Loucy (cell line): ENCODE measurements around the gene TRAPPC5.

Experiments
- H2AFZ ChIP-seq: fragments of 200-600 bp; sonication (generic); 2 replicates; pipeline ENCODE4 v1.6.0; 2016; ENCODE audit warnings: antibody characterized with exemption, mild to moderate bottlenecking, low read length, moderate library complexity
- H3F3A ChIP-seq: fragments of 200-600 bp; 2 replicates; pipeline ENCODE4 v1.6.0; 2016; ENCODE audit warnings: antibody characterized with exemption, low read depth, mild to moderate bottlenecking
- H3K27me3 ChIP-seq: fragments of 200-600 bp; sonication (generic); 2 replicates; pipeline ENCODE4 v1.6.1; 2014; ENCODE audit warnings: low read length, mild to moderate bottlenecking; ENCODE audit not compliant: insufficient read depth, poor library complexity, severe bottlenecking
- H3K36me3 ChIP-seq: fragments of 200-600 bp; sonication (generic); 2 replicates; pipeline ENCODE4 v1.6.1; 2016; ENCODE audit warnings: low read length; ENCODE audit not compliant: insufficient read depth
- H3K4me1 ChIP-seq: fragments of 200-600 bp; sonication (generic); 2 replicates; pipeline ENCODE4 v1.5.1; 2014; ENCODE audit warnings: low read length, mild to moderate bottlenecking; ENCODE audit not compliant: insufficient read depth, poor library complexity, severe bottlenecking
- H3K4me2 ChIP-seq: fragments of 200-600 bp; sonication (generic); 2 replicates; pipeline ENCODE4 v1.6.0; 2014; ENCODE audit warnings: antibody characterized with exemption, low read length, low read depth, mild to moderate bottlenecking; ENCODE audit not compliant: poor library complexity, severe bottlenecking
- H3K4me3 ChIP-seq: fragments of 200-600 bp; sonication (generic); 2 replicates; pipeline ENCODE4 v1.5.1; 2014; ENCODE audit warnings: low read length, mild to moderate bottlenecking, mixed read lengths; ENCODE audit not compliant: poor library complexity, severe bottlenecking
- H3K79me2 ChIP-seq: fragments of 200-600 bp; sonication (generic); 2 replicates; pipeline ENCODE4 v1.6.1; 2014; ENCODE audit warnings: low read length; ENCODE audit not compliant: insufficient read depth
- H3K9ac ChIP-seq: fragments of 200-600 bp; sonication (generic); 2 replicates; pipeline ENCODE4 v1.6.0; 2014; ENCODE audit warnings: mild to moderate bottlenecking, low read depth, low read length, moderate library complexity; ENCODE audit not compliant: poor library complexity, severe bottlenecking
- H3K9me2 ChIP-seq: fragments of 200-600 bp; sonication (generic); replicated peaks from 2 replicates; pipeline ENCODE4 v1.6.1; 2016; ENCODE audit warnings: low read depth, low read length, mixed read lengths
- H3K9me3 ChIP-seq: fragments of 200-600 bp; sonication (generic); 2 replicates; pipeline ENCODE4 v1.6.1; 2014; ENCODE audit warnings: mild to moderate bottlenecking, antibody characterized with exemption, low read length, low read depth; ENCODE audit not compliant: insufficient read depth
- H4K20me1 ChIP-seq: fragments of 200-600 bp; sonication (generic); 2 replicates; pipeline ENCODE4 v1.6.0; 2014; ENCODE audit warnings: antibody characterized with exemption, low read length, mild to moderate bottlenecking; ENCODE audit not compliant: insufficient read depth, poor library complexity, severe bottlenecking
- EZH2phosphoT487 ChIP-seq: fragments of 200-600 bp; IDR thresholded peaks from 2 replicates; pipeline ENCODE4 v1.6.1; 2018; ENCODE audit warnings: antibody characterized with exemption, mild to moderate bottlenecking, moderate library complexity, borderline replicate concordance
- TF ChIP-seq, protein P1 (sequence below): fragments of 200-600 bp; sonication (generic); conservative IDR thresholded peaks from 2 replicates; pipeline ENCODE4 v1.5.1; 2014; ENCODE audit warnings: mild to moderate bottlenecking, antibody characterized with exemption, low read length

The TRAPPC5 gene

DNA sequence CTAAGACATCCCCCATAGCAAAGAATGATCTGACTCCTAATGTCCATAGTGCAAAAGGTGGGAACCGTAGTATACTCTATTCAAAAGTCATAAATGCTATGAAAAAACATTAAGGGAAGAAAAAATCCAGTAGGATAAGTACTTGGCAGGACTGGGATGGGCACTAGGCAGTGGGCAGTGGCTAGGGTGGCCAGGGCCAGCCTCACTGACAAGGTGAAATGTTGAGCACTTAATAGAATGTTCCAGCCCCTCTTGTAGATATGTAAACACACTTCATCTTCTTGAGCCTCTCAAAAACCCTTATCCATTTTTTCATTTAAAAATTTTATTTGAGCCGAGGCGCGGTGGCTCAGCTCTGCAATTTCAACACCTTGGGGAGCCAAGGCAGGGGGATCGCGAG is 52.7 kb downstream of the TRAPPC5 start:
- H3K4me1 ChIP-seq: no peaks in the 10 kb centered on the region
- no peaks in the 10 kb centered on the region for H3K79me2 ChIP-seq
- no peak overlapping the region for H3K9ac ChIP-seq
- no peaks in the 10 kb centered on the region for H3K9me2 ChIP-seq
- no peak overlapping the region for H2AFZ ChIP-seq
- no peaks in the 10 kb centered on the region for H3K9me3 ChIP-seq
- TF ChIP-seq, protein P1, sequence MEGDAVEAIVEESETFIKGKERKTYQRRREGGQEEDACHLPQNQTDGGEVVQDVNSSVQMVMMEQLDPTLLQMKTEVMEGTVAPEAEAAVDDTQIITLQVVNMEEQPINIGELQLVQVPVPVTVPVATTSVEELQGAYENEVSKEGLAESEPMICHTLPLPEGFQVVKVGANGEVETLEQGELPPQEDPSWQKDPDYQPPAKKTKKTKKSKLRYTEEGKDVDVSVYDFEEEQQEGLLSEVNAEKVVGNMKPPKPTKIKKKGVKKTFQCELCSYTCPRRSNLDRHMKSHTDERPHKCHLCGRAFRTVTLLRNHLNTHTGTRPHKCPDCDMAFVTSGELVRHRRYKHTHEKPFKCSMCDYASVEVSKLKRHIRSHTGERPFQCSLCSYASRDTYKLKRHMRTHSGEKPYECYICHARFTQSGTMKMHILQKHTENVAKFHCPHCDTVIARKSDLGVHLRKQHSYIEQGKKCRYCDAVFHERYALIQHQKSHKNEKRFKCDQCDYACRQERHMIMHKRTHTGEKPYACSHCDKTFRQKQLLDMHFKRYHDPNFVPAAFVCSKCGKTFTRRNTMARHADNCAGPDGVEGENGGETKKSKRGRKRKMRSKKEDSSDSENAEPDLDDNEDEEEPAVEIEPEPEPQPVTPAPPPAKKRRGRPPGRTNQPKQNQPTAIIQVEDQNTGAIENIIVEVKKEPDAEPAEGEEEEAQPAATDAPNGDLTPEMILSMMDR: no peak
- no peak for TF ChIP-seq EZH2phosphoT487
- no peak overlapping the region for H3K4me2 ChIP-seq
- H3K36me3 ChIP-seq: no peaks in the 10 kb centered on the region
- H3K27me3 ChIP-seq: no peaks in the 10 kb centered on the region
- no peak overlapping the region for H3K4me3 ChIP-seq
- H4K20me1 ChIP-seq: no peaks in the 10 kb centered on the region
- no peaks in the 10 kb centered on the region for H3F3A ChIP-seq

DNA sequence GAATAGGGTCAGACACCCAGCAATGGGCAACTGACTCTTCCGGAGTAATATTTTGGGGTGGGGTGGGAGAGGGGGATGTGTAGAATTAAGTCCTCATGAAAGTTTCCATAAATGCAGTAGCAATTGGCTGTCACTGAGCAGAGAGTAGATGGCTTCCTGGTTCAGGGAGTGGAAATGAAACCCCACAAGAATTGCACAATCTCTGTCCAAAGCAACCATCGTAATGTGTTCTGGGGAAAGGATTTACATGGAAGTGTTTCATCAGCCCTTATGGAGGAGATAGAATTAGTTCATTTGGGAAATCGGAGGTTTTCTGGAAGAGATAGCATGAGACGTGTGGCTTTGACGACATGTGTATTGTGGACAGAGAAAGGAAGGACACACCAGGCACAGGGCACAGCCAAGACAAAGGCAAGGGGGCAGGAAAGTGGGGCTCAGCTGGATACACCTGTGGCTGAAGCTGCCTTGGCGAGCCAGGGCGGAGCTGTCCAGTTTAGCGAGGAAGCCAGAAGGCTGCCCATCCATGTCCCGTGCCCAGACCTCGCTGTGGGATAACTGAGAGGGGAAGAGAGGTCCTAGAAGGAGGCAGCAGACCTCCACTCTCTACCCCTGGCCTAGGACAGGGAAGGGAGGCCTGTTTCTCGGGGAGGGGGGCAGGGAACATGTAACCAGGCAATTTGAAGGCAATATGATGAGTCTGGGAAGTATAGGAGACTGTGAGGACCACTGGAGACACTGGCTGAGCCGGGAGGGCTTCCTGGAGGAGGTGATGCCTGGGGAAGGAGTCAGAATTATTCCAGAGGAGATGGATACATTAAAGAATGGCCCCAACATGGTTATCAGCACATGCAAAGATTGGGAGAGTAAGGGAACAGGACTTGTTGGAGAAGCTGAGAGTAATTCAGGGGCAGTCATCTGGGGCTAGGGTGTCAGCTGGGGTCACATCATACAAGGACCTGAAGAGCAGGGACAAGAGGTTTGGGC is 53.9 kb downstream of the TRAPPC5 start:
- H3K4me2 ChIP-seq: no peak overlapping the region

DNA sequence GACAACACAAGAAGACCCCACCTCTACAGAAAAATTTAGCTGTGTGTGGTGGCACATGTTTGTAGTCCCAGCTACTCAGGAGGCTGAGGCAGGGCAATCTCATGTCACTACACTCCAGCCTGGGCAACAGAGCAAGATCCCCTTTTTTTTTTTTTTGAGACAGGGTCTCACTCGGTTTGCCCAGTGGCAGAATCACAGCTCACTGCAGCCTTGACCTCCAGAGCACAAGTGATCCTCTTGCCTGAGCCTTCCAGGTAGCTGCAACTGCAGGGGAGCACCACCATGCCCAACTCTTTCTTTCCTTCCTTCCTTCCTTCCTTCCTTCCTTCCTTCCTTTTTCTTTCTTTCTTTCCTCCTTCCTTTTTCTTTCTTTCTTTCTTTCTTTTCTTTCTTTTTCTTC is 55.5 kb downstream of the TRAPPC5 start:
- Histone ChIP-seq H4K20me1 (no peaks in the 10 kb centered on the region), H3K9me2 (no peaks in the 10 kb centered on the region), H3K79me2 (no peaks in the 10 kb centered on the region), H3K36me3 (no peaks in the 10 kb centered on the region), H3K4me2 (no peak overlapping the region), H3K4me3 (no peak overlapping the region), H3K27me3 (no peaks in the 10 kb centered on the region), H3F3A (no peaks in the 10 kb centered on the region), H2AFZ (no peak overlapping the region), H3K4me1 (no peaks in the 10 kb centered on the region), H3K9me3 (no peaks in the 10 kb centered on the region), H3K9ac (no peak overlapping the region)
- TF ChIP-seq EZH2phosphoT487: no peak
- TF ChIP-seq, protein P1: no peak

More for the DNA sequence above, 53.9 kb downstream of the TRAPPC5 start:
- Histone ChIP-seq H3K27me3 (no peaks in the 10 kb centered on the region), H3K36me3 (no peaks in the 10 kb centered on the region), H3F3A (no peaks in the 10 kb centered on the region), H3K9me2 (no peaks in the 10 kb centered on the region), H3K4me1 (no peaks in the 10 kb centered on the region), H3K4me3 (no peak overlapping the region), H3K9ac (no peak overlapping the region), H2AFZ (no peak overlapping the region; the same call in 1 of the 2 replicates), H4K20me1 (no peaks in the 10 kb centered on the region), H3K9me3 (no peaks in the 10 kb centered on the region), H3K79me2 (no peaks in the 10 kb centered on the region)
- no peak for TF ChIP-seq EZH2phosphoT487
- TF ChIP-seq, protein P1: no peak
